ENCODE data around the gene RAB44. TPM values are rescaled to one million over a fixed set of nuclear protein-coding genes. Genes with fewer than 3 reads are reported as not detected.
A peak's percentile ranks its signal among the peaks of the same experiment; 100 is the strongest.

The RAB44 gene
- total RNA-seq, 1 donor from 2014 or later = under 0.01 TPM

DNA sequence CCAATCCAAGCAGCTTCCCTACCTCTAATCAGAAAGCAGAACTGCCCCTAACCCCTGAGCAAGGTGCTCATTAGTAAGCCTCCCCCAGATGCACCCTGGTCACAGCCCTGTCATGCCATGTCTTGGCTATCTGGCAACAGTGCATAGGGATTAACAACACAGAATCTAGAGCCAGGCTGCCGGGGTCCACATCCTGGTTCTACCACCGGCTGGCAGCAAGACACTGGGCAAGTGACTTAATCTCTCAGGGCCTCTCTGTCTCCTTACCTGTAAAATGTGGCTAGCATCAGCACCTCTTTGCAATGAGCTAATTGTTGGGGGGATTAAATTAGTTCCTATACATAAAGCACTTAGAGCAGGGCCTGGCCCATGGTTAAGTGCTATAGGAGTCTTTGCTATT is 73.5 kb downstream of the RAB44 start:
- Histone ChIP-seq H3K36me3 (ENCODE audit: control insufficient read depth, insufficient read depth, low read length) (no peaks in the 10 kb centered on the region), H3K4me3 (ENCODE audit: low read depth, low read length) (no peak overlapping the region), H3K27me3 (ENCODE audit: control insufficient read depth, insufficient read depth, low read length) (no peaks in the 10 kb centered on the region)
- TF ChIP-seq, protein P1, sequence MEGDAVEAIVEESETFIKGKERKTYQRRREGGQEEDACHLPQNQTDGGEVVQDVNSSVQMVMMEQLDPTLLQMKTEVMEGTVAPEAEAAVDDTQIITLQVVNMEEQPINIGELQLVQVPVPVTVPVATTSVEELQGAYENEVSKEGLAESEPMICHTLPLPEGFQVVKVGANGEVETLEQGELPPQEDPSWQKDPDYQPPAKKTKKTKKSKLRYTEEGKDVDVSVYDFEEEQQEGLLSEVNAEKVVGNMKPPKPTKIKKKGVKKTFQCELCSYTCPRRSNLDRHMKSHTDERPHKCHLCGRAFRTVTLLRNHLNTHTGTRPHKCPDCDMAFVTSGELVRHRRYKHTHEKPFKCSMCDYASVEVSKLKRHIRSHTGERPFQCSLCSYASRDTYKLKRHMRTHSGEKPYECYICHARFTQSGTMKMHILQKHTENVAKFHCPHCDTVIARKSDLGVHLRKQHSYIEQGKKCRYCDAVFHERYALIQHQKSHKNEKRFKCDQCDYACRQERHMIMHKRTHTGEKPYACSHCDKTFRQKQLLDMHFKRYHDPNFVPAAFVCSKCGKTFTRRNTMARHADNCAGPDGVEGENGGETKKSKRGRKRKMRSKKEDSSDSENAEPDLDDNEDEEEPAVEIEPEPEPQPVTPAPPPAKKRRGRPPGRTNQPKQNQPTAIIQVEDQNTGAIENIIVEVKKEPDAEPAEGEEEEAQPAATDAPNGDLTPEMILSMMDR (IDR thresholded peaks at IDR 0.05; ENCODE audit: insufficient read depth, low read length, severe bottlenecking) = no peak
- FAIRE-seq (no peak), DNase-seq (ENCODE audit: low read depth) (no peak)

DNA sequence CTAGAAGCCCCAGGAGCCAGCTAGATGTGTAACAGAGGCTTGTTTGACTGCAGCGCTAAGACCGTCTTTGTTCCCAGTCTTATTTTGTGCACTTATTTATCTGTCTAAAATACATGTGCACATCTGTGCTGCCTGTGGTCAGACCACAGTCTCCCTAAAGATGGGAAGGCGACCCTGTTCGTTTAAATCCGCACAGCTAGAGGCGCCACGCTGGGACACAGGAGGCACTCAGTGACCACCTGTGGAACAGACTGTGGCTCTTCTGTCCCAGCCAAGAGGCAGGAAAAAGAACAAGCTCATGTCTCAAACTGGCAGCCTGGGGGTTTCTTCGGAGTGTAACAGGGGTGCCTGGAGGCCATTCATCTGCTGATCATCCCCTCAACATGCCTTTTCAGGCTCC is 74.8 kb downstream of the RAB44 start:
- H3K4me3 ChIP-seq (ENCODE audit: low read depth, low read length) = no peak overlapping the region
- TF ChIP-seq, protein P1 (IDR thresholded peaks at IDR 0.05; ENCODE audit: insufficient read depth, low read length, severe bottlenecking) = no peak
- no peaks in the 10 kb centered on the region for H3K27me3 ChIP-seq (ENCODE audit: control insufficient read depth, insufficient read depth, low read length)
- no peak for FAIRE-seq
- no peak for DNase-seq (ENCODE audit: low read depth)
- H3K36me3 ChIP-seq (ENCODE audit: control insufficient read depth, insufficient read depth, low read length) = no peaks in the 10 kb centered on the region

DNA sequence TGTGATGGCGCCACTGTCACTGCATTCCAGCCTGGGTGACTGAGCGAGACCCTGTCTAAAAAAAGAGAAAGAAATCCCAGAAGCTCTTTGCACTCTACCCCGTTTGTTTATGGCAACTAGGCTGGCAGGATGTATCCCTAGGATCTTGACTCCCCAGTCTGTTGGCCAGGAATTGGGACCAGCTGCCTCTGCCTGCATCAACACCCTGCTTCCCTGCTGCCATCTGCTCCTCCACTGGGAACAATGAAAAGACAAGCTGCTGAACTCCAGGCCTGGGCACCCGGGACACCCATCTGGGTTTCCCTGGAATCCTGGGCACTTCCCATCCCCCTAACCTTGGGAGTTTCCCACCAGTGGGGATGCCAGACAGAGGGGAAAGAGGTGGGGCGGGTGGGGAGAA is 76.7 kb downstream of the RAB44 start:
- TF ChIP-seq, protein P1 (IDR thresholded peaks at IDR 0.05; ENCODE audit: insufficient read depth, low read length, severe bottlenecking) = no peak
- H3K27me3 ChIP-seq (ENCODE audit: control insufficient read depth, insufficient read depth, low read length) = no peaks in the 10 kb centered on the region
- no peaks in the 10 kb centered on the region for H3K36me3 ChIP-seq (ENCODE audit: control insufficient read depth, insufficient read depth, low read length)
- no peak overlapping the region for H3K4me3 ChIP-seq (ENCODE audit: low read depth, low read length)
- no peak for DNase-seq (ENCODE audit: low read depth)
- no peak for FAIRE-seq

DNA sequence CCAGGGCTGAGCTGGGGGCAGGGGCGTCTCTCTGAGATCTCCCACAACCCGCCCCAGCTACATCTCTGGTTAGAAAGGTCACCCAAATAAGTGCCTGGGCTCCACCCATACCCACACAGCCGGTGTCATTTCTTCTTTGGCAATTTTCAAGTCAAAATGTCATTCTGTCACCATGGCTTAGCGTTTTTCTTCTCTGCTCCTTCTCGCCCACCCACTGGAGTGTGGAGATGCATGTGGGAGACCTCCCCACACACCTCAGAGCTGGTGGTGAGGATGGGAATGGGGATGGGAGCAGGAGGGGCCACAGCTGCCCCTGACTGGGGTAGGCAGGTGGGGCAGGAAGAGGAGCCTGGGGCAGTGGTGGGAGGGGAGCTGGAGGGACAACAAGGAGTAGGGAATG is 78.5 kb downstream of the RAB44 start:
- no peak for FAIRE-seq
- TF ChIP-seq, protein P1 (IDR thresholded peaks at IDR 0.05; ENCODE audit: insufficient read depth, low read length, severe bottlenecking) = no peak

DNA sequence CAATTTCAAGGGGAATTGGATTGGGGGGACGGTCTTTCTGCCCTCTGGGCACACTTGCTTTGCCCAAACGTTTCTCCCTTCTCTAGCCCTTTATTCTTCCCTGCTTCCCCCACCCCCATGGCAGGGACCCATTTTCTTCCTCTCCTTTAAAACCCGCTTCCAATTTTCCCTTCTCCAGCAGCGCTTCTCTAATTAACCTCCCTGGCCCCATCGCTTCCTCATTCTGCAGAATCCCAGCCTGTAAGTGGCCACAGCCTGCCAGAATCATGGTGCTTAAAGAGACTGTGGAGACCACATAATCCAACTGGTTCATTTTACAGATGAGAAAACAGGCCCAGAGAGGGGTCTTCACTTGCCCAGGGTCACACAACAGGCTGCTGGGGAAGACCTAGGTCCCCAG is 80.2 kb downstream of the RAB44 start:
- DNase-seq (ENCODE audit: low read depth) (no peak), FAIRE-seq (no peak)
- Histone ChIP-seq H3K27me3 (ENCODE audit: control insufficient read depth, insufficient read depth, low read length) (no peaks in the 10 kb centered on the region), H3K36me3 (ENCODE audit: control insufficient read depth, insufficient read depth, low read length) (no peaks in the 10 kb centered on the region), H3K4me3 (ENCODE audit: low read depth, low read length) (no peak overlapping the region)
- TF ChIP-seq, protein P1 (IDR thresholded peaks at IDR 0.05; ENCODE audit: insufficient read depth, low read length, severe bottlenecking) = no peak

More for the DNA sequence above, 78.5 kb downstream of the RAB44 start:
- Histone ChIP-seq H3K27me3 (ENCODE audit: control insufficient read depth, insufficient read depth, low read length) (no peaks in the 10 kb centered on the region), H3K4me3 (ENCODE audit: low read depth, low read length) (no peak overlapping the region), H3K36me3 (ENCODE audit: control insufficient read depth, insufficient read depth, low read length) (no peaks in the 10 kb centered on the region)
- no peak for DNase-seq (ENCODE audit: low read depth)

DNA sequence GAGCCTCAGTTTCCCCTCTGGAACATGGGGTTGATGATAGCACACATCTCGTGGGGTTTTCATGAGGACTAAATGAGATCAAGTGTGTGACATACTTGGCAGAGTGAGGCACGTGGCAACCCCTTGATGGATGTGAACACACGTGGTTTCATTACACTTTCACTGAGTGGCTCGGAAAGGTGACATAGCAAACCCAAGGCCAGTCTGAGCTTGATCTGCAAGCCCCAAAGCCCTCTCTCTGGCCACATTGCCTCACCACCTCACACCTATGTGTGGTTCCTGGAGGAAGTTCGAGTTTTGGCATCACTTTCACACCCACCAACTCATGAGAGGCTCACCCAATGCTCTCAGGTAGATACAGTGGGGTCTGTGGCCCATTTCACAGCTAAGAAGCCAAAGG is 81.6 kb downstream of the RAB44 start:
- H3K27me3 ChIP-seq (ENCODE audit: control insufficient read depth, insufficient read depth, low read length) = no peaks in the 10 kb centered on the region
- DNase-seq (ENCODE audit: low read depth) = no peak
- TF ChIP-seq, protein P1 (IDR thresholded peaks at IDR 0.05; ENCODE audit: insufficient read depth, low read length, severe bottlenecking) = no peak

More for the DNA sequence above, 81.6 kb downstream of the RAB44 start:
- no peak overlapping the region for H3K4me3 ChIP-seq (ENCODE audit: low read depth, low read length)
- FAIRE-seq = peak; percentile 95
- H3K36me3 ChIP-seq (ENCODE audit: control insufficient read depth, insufficient read depth, low read length) = no peaks in the 10 kb centered on the region
